ENCODE measurements around the gene ZBTB7B.

Gene ZBTB7B

DNA sequence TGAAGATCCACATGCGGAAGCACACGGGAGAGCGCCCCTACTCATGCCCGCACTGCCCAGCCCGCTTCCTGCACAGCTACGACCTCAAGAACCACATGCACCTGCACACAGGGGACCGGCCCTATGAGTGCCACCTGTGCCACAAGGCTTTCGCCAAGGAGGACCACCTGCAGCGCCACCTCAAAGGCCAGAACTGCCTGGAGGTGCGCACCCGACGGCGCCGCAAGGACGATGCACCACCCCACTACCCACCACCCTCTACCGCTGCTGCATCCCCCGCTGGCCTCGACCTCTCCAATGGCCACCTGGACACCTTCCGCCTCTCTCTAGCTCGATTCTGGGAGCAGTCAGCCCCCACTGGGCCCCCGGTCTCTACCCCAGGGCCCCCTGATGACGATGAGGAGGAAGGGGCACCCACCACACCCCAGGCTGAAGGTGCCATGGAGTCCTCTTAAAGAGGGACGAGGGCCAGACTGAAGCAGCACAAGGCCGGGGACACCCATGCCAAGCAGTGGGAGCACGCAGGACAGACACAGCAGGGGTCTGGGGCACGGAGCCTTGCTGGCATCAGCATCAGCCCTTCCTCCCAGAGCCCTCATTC lies 13.7 kb downstream of the ZBTB7B start:
- no peak for TF ChIP-seq CTCF (IDR thresholded peaks at IDR 0.05)
- Histone ChIP-seq H3K27ac (peak overlapping the region; percentile 84 to 97), H3K4me3 (no peak overlapping the region)
- no peak for DNase-seq (ENCODE audit: low spot score)

DNA sequence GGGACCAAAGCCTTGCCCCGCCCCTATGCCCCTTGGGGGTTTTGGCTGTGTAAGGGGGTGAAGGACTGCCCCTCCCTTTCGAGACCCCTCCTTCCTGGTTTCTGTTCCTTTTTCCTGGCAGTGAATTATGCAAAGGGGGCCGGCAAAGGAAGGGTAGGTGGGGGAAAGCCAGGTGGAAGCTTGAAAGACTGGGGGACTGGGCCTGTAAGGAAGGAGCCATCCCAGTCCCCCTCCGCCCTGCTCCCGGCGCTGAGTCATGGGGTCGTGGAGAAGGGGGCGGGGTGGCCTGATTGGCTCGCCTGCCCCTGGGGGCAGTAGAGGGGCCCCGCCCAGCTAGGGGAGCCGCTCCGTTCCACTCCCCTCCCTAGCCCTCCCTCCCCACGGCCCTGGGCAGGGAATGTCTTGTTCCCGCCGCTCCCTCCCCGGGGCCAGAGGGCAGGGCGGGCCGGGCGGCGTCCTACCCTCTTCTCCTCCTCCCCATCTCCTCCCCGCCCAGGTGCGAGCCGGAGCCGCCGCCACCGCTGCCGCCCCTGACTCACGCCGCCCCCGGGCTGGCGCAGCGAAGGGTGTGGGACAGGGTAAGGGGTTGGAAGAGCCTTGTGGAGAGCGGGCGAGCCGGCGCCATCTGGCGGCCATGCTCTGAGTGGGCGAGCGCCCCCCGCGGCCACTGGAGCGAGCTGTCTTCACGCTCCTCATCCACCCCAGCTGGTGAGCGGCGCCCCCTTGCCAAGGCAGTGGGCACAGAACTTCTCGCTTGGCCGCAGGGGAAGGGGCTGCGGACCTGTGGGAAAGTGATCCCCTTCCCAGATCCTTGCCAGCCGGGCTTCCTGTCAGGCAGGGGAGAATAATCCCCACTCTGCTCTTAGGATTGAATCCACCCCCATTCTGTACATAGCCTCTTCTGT lies 14.7 kb downstream of the ZBTB7B start:
- peak overlapping the region; percentile 84 to 97 for H3K27ac ChIP-seq
- H3K4me3 ChIP-seq, result peak overlapping the region; percentile 79
- peak; percentile 99 for TF ChIP-seq CTCF (IDR thresholded peaks at IDR 0.05)
- DNase-seq (ENCODE audit: low spot score), result peak; percentile 96

DNA sequence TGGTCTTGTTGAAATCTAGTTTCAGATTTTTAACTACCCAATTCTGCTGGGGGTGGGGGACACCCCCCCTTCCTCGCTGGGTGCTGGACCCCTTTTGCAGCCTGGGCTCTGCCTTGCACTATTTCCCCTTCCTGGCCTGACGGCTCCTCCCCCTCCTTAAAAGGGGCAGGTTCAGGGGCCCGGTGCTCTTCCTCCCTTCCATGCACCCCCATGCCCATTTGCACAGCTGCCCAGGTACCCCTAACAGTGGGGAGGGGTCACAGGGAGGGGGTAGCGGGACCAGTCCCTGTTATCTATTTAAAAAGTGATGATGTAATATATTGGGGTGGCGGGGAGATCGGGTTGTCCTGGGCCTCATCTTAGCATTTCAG lies 15.3 kb downstream of the ZBTB7B start:
- peak overlapping the region; percentile 79 for H3K4me3 ChIP-seq
- DNase-seq (ENCODE audit: low spot score), result no peak
- no peak for TF ChIP-seq CTCF (IDR thresholded peaks at IDR 0.05)
- peak overlapping the region; percentile 84 to 97 for H3K27ac ChIP-seq

GRCh38 chr1:155018617-155019348 lies 16.2 kb downstream of the ZBTB7B start:
- TF ChIP-seq CTCF (IDR thresholded peaks at IDR 0.05), result no peak
- H3K4me3 ChIP-seq, result no peak overlapping the region
- H3K27ac ChIP-seq, result peak overlapping the region in 1 of 2 donors; percentile 97
- DNase-seq (ENCODE audit: low spot score), result no peak

DNA sequence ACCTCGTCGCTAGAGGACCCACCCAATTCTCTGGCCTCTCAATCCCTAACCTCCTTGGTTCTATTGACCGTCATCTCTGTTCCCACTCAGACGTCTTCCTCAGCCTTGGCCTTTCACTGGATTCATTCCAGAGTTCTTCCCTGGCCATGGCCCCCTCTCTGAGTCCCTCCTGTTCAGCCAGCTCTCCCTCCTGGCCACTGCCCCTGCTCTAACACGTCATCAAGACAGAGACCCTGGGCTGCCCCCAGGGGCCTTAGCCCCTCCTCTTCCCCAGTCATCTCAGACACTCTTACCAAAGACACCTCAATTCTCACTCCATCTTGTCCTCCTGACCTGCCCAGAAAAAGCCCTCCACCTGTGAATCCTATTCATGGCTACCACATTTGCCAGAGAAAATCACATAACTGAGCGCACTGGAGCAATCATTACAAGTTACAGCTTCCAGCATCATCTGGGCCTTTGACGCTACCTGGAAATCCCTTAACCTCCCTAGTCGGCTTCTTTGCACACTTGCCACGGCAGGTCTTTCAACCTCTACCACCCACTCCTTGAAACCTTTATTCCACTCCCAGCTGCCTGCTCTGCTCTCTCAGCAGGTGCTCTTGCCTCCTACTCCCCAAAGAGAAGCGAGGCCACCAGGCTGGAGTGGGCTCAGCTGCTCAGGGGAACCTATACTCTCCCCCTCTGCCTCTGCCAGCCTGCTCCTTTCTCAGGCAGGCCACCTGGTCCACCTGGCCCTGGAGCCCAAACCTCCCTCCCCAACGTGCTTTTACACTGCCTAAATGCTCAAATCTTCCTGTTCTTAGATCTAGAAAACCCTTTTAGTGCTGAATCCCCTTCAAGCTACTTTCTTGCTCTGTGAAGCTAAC lies 17.0 kb downstream of the ZBTB7B start:
- no peak for TF ChIP-seq CTCF (IDR thresholded peaks at IDR 0.05)
- Histone ChIP-seq H3K27ac (no peak overlapping the region), H3K4me3 (no peak overlapping the region)
- DNase-seq (ENCODE audit: low spot score), result no peak

DNA sequence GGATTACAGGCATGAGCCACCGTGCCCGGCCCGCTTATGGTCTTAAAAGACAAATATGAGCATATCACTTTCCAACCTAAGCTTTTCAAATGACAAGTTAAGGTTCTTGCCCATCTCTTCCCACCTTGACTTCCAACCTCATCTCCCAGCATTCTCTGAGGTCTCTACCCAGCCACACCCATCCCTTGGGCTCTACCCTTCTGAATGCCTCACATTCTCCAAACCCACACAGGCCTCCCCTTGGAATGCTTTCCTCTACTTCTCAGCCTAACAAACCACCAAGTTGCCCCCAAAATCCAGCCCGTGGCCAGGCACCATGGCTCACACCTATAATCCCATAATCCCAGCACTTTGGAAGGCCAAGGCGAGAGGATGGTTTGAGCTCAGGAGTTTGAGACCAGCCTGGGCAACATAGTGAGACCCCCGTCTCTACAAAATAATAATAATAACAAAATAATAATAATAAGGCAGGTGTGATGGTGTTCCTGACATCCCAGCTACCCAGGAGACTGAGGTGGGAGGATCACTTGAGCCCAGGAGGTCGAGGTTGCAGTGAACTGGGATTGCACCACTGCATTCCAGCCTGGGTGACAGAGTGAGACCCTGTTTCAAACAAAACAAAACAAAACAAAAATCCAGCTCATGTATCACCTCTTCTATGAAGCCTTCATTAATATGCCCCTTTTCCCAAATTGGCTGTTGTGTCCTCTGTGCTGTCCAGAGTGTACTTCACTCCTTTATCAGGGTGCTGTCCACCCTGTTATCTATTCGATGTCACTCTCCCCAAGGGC lies 19.7 kb downstream of the ZBTB7B start:
- no peak for DNase-seq (ENCODE audit: low spot score)
- Histone ChIP-seq H3K27ac (no peak overlapping the region), H3K4me3 (no peak overlapping the region)
- TF ChIP-seq CTCF (IDR thresholded peaks at IDR 0.05), result no peak

All from coronary artery (tissue), 2 donors.